HEK293 (cell line): ENCODE results near the gene HOXC5.

Experiments used
- GFI1B ChIP-seq: fragments of 450-650 bp; formaldehyde crosslinking; IDR thresholded peaks from 2 replicates; pipeline ENCODE4 v1.5.1; 2016; ENCODE audit warnings: missing biosample characterization, missing genetic modification characterization
- GLI4 ChIP-seq: fragments of 450-650 bp; formaldehyde crosslinking; IDR thresholded peaks from 2 replicates; pipeline ENCODE4 v1.5.1; 2016; ENCODE audit warnings: missing biosample characterization, missing genetic modification characterization
- GLIS2 ChIP-seq: fragments of 450-650 bp; formaldehyde crosslinking; IDR thresholded peaks from 2 replicates; pipeline ENCODE4 v1.5.1; 2016; ENCODE audit warnings: missing biosample characterization, missing genetic modification characterization
- HOXC10 ChIP-seq: sonication (generic); formaldehyde crosslinking; IDR thresholded peaks from 2 replicates; pipeline ENCODE4 v1.8.1; 2023; ENCODE audit warnings: mild to moderate bottlenecking, missing genetic modification reagents
- KLF1 ChIP-seq: fragments of 450-650 bp; formaldehyde crosslinking; IDR thresholded peaks from 2 replicates; pipeline ENCODE4 v1.5.1; 2016; ENCODE audit warnings: missing biosample characterization, missing genetic modification characterization
- KLF17 ChIP-seq: fragments of 450-650 bp; formaldehyde crosslinking; IDR thresholded peaks from 2 replicates; pipeline ENCODE4 v1.5.1; 2016; ENCODE audit warnings: missing biosample characterization, missing genetic modification characterization
- SCRT1 ChIP-seq: fragments of 450-650 bp; formaldehyde crosslinking; IDR thresholded peaks from 2 replicates; pipeline ENCODE4 v1.5.1; 2016; ENCODE audit warnings: missing biosample characterization, missing genetic modification characterization, borderline replicate concordance
- ZBTB7A ChIP-seq: fragments of 450-650 bp; formaldehyde crosslinking; IDR thresholded peaks from 2 replicates; pipeline ENCODE4 v1.5.1; 2016; ENCODE audit warnings: low read depth, missing biosample characterization, missing genetic modification characterization
- ZFP3 ChIP-seq: fragments of 450-650 bp; formaldehyde crosslinking; IDR thresholded peaks from 2 replicates; pipeline ENCODE4 v1.5.1; 2016; ENCODE audit warnings: low read depth, missing biosample characterization, missing genetic modification characterization
- ZFP37 ChIP-seq: fragments of 450-650 bp; formaldehyde crosslinking; IDR thresholded peaks from 2 replicates; pipeline ENCODE4 v1.5.1; 2016; ENCODE audit warnings: missing biosample characterization, missing genetic modification characterization
- ZNF133 ChIP-seq: fragments of 450-650 bp; formaldehyde crosslinking; IDR thresholded peaks from 2 replicates; pipeline ENCODE4 v1.5.1; 2016; ENCODE audit warnings: missing biosample characterization, missing genetic modification characterization
- ZNF140 ChIP-seq: fragments of 450-650 bp; formaldehyde crosslinking; IDR thresholded peaks from 2 replicates; pipeline ENCODE4 v1.5.1; 2016; ENCODE audit warnings: missing biosample characterization, missing genetic modification characterization
- ZNF16 ChIP-seq: fragments of 450-650 bp; formaldehyde crosslinking; IDR thresholded peaks from 2 replicates; pipeline ENCODE4 v1.5.1; 2016; ENCODE audit warnings: low read depth, missing biosample characterization, missing genetic modification characterization
- ZNF19 ChIP-seq: fragments of 450-650 bp; formaldehyde crosslinking; IDR thresholded peaks from 2 replicates; pipeline ENCODE4; 2016; ENCODE audit warnings: missing biosample characterization, missing genetic modification characterization, low read depth
- ZNF488 ChIP-seq: fragments of 450-650 bp; formaldehyde crosslinking; IDR thresholded peaks from 2 replicates; pipeline ENCODE4 v1.5.1; 2016; ENCODE audit warnings: missing biosample characterization, missing genetic modification characterization
- ZNF510 ChIP-seq: fragments of 450-650 bp; formaldehyde crosslinking; IDR thresholded peaks from 2 replicates; pipeline ENCODE4 v1.5.1; 2018; ENCODE audit warnings: mild to moderate bottlenecking, missing genetic modification characterization, missing biosample characterization; ENCODE audit not compliant: insufficient replicate concordance
- ZNF654 ChIP-seq: fragments of 450-650 bp; formaldehyde crosslinking; IDR thresholded peaks from 2 replicates; pipeline ENCODE4 v1.5.1; 2016; ENCODE audit warnings: low read depth, missing biosample characterization, missing genetic modification characterization
- ZNF660 ChIP-seq: fragments of 450-650 bp; IDR thresholded peaks from 2 replicates; pipeline ENCODE4 v1.5.1; 2018; ENCODE audit warnings: missing biosample characterization, mild to moderate bottlenecking, missing genetic modification characterization
- ZNF701 ChIP-seq: fragments of 450-650 bp; formaldehyde crosslinking; IDR thresholded peaks from 2 replicates; pipeline ENCODE4 v1.5.1; 2016; ENCODE audit warnings: missing biosample characterization, missing genetic modification characterization
- ZNF704 ChIP-seq: fragments of 450-650 bp; formaldehyde crosslinking; IDR thresholded peaks from 2 replicates; pipeline ENCODE4 v1.5.1; 2016; ENCODE audit warnings: missing biosample characterization, missing genetic modification characterization
- ZNF785 ChIP-seq: fragments of 450-650 bp; formaldehyde crosslinking; IDR thresholded peaks from 2 replicates; pipeline ENCODE4 v1.5.1; 2016; ENCODE audit warnings: missing biosample characterization, missing genetic modification characterization
- ZNF792 ChIP-seq: fragments of 450-650 bp; formaldehyde crosslinking; IDR thresholded peaks from 2 replicates; pipeline ENCODE4 v1.5.1; 2016; ENCODE audit warnings: missing biosample characterization, missing genetic modification characterization
- TF ChIP-seq, protein P1 (sequence below): fragments of 450-650 bp; formaldehyde crosslinking; IDR thresholded peaks from 2 replicates; pipeline ENCODE4 v1.5.0; 2017; ENCODE audit warnings: missing biosample characterization, missing genetic modification characterization, borderline replicate concordance
- TF ChIP-seq, protein P2 (sequence below): fragments of 450-650 bp; formaldehyde crosslinking; IDR thresholded peaks from 2 replicates; pipeline ENCODE4 v1.5.1; 2017; ENCODE audit warnings: missing biosample characterization, missing genetic modification characterization
- TF ChIP-seq, protein P3 (sequence below): fragments of 450-650 bp; formaldehyde crosslinking; IDR thresholded peaks from 2 replicates; pipeline ENCODE4 v1.5.1; 2017; ENCODE audit warnings: missing biosample characterization, missing genetic modification characterization
- TF ChIP-seq, protein P4 (sequence below): fragments of 450-650 bp; formaldehyde crosslinking; IDR thresholded peaks from 2 replicates; pipeline ENCODE4 v1.5.1; 2016; ENCODE audit warnings: missing biosample characterization, missing genetic modification characterization, low read depth
- TF ChIP-seq, protein P5 (sequence below): fragments of 450-650 bp; formaldehyde crosslinking; IDR thresholded peaks from 2 replicates; pipeline ENCODE4 v1.5.1; 2016; ENCODE audit warnings: missing biosample characterization, missing genetic modification characterization
- TF ChIP-seq, protein P6 (sequence below): fragments of 450-650 bp; formaldehyde crosslinking; IDR thresholded peaks from 2 replicates; pipeline ENCODE4; 2016; ENCODE audit warnings: missing biosample characterization, missing genetic modification characterization

The HOXC5 gene

DNA sequence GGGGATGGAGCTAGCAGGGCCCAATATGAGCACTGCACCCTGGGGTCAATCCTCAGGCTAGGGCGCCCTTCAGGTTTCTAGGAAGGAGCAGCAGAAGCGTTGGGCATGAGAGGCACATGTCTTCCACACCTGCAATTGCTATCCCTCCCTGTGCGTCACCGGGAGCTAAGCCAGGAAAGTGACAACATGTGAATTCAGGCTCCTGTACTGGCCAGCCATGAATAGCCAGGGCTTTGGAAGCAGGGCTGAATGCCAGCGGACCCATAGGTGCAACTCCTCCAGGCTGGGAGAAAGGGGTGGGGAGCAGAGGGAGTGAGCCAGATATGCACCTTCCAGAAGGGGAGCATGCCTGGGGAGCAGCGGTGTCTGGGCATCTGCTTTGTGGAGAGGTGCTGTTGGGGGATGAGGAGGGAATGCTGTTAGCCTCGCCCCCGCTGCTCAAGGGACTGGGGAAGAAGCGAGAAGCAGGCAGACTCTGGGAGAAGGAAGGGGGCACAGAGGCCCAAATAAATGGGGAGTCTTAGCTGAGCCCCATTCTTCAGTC, 6.1 kb downstream of the HOXC5 start (continued):
- TF ChIP-seq, protein P1, sequence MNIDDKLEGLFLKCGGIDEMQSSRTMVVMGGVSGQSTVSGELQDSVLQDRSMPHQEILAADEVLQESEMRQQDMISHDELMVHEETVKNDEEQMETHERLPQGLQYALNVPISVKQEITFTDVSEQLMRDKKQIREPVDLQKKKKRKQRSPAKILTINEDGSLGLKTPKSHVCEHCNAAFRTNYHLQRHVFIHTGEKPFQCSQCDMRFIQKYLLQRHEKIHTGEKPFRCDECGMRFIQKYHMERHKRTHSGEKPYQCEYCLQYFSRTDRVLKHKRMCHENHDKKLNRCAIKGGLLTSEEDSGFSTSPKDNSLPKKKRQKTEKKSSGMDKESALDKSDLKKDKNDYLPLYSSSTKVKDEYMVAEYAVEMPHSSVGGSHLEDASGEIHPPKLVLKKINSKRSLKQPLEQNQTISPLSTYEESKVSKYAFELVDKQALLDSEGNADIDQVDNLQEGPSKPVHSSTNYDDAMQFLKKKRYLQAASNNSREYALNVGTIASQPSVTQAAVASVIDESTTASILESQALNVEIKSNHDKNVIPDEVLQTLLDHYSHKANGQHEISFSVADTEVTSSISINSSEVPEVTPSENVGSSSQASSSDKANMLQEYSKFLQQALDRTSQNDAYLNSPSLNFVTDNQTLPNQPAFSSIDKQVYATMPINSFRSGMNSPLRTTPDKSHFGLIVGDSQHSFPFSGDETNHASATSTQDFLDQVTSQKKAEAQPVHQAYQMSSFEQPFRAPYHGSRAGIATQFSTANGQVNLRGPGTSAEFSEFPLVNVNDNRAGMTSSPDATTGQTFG (tag by site-specific recombination) = no peak
- TF ChIP-seq ZNF140 (tag by site-specific recombination) = no peak
- no peak for TF ChIP-seq GLI4 (tag by site-specific recombination)
- TF ChIP-seq SCRT1 (tag by site-specific recombination) = no peak
- TF ChIP-seq ZNF510 (tag by site-specific recombination) = no peak
- TF ChIP-seq ZFP3 (tag by site-specific recombination) = no peak
- TF ChIP-seq KLF17 (tag by site-specific recombination) = no peak; the same call in 1 of the 2 replicates
- TF ChIP-seq, protein P2, sequence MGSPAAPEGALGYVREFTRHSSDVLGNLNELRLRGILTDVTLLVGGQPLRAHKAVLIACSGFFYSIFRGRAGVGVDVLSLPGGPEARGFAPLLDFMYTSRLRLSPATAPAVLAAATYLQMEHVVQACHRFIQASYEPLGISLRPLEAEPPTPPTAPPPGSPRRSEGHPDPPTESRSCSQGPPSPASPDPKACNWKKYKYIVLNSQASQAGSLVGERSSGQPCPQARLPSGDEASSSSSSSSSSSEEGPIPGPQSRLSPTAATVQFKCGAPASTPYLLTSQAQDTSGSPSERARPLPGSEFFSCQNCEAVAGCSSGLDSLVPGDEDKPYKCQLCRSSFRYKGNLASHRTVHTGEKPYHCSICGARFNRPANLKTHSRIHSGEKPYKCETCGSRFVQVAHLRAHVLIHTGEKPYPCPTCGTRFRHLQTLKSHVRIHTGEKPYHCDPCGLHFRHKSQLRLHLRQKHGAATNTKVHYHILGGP (tag by site-specific recombination) = no peak
- TF ChIP-seq, protein P3, sequence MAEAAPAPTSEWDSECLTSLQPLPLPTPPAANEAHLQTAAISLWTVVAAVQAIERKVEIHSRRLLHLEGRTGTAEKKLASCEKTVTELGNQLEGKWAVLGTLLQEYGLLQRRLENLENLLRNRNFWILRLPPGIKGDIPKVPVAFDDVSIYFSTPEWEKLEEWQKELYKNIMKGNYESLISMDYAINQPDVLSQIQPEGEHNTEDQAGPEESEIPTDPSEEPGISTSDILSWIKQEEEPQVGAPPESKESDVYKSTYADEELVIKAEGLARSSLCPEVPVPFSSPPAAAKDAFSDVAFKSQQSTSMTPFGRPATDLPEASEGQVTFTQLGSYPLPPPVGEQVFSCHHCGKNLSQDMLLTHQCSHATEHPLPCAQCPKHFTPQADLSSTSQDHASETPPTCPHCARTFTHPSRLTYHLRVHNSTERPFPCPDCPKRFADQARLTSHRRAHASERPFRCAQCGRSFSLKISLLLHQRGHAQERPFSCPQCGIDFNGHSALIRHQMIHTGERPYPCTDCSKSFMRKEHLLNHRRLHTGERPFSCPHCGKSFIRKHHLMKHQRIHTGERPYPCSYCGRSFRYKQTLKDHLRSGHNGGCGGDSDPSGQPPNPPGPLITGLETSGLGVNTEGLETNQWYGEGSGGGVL (tag by site-specific recombination) = no peak
- TF ChIP-seq ZNF19 (tag by site-specific recombination) = no peak
- no peak for TF ChIP-seq ZNF701 (tag by site-specific recombination)
- no peak for TF ChIP-seq ZNF654
- no peak for TF ChIP-seq ZNF488 (tag by site-specific recombination)
- no peak for TF ChIP-seq ZNF785 (tag by site-specific recombination)
- no peak for TF ChIP-seq HOXC10 (CRISPR knock-in tag)
- no peak for TF ChIP-seq ZNF704 (tag by site-specific recombination)
- TF ChIP-seq ZNF660 = no peak; the same call in 1 of the 2 replicates
- TF ChIP-seq GLIS2 (tag by site-specific recombination) = no peak
- TF ChIP-seq ZNF133 (tag by site-specific recombination) = no peak
- no peak for TF ChIP-seq ZNF792 (tag by site-specific recombination)
- TF ChIP-seq, protein P4, sequence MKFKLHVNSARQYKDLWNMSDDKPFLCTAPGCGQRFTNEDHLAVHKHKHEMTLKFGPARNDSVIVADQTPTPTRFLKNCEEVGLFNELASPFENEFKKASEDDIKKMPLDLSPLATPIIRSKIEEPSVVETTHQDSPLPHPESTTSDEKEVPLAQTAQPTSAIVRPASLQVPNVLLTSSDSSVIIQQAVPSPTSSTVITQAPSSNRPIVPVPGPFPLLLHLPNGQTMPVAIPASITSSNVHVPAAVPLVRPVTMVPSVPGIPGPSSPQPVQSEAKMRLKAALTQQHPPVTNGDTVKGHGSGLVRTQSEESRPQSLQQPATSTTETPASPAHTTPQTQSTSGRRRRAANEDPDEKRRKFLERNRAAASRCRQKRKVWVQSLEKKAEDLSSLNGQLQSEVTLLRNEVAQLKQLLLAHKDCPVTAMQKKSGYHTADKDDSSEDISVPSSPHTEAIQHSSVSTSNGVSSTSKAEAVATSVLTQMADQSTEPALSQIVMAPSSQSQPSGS (tag by site-specific recombination) = peak; percentile 50; the same call in 1 of the 2 replicates
- TF ChIP-seq, protein P5, sequence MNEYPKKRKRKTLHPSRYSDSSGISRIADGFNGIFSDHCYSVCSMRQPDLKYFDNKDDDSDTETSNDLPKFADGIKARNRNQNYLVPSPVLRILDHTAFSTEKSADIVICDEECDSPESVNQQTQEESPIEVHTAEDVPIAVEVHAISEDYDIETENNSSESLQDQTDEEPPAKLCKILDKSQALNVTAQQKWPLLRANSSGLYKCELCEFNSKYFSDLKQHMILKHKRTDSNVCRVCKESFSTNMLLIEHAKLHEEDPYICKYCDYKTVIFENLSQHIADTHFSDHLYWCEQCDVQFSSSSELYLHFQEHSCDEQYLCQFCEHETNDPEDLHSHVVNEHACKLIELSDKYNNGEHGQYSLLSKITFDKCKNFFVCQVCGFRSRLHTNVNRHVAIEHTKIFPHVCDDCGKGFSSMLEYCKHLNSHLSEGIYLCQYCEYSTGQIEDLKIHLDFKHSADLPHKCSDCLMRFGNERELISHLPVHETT (tag by site-specific recombination) = no peak
- no peak for TF ChIP-seq GFI1B (tag by site-specific recombination)
- TF ChIP-seq, protein P6, sequence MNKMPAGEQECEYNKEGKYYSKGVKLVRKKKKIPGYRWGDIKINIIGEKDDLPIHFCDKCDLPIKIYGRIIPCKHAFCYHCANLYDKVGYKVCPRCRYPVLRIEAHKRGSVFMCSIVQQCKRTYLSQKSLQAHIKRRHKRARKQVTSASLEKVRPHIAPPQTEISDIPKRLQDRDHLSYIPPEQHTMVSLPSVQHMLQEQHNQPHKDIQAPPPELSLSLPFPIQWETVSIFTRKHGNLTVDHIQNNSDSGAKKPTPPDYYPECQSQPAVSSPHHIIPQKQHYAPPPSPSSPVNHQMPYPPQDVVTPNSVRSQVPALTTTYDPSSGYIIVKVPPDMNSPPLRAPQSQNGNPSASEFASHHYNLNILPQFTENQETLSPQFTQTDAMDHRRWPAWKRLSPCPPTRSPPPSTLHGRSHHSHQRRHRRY (tag by site-specific recombination) = no peak
- TF ChIP-seq KLF1 = no peak
- peak; percentile 67; the same call in 1 of the 2 replicates for TF ChIP-seq ZFP37
- no peak for TF ChIP-seq ZBTB7A (tag by site-specific recombination)
- TF ChIP-seq ZNF16 = no peak
